NCI-H128 (cell line): ENCODE results near the gene SF3B4.

ENCODE experiments used
- DNase-seq: peaks from one replicate; lab custom pipeline; 2025; ENCODE audit not compliant: unreplicated experiment; lab: John Stamatoyannopoulos, UW

SF3B4 gene

GRCh38 chr1:149933208-149933607 lies 5.6 kb upstream of the SF3B4 start:
- no peak for DNase-seq

GRCh38 chr1:149932474-149932873 lies 4.9 kb upstream of the SF3B4 start:
- no peak for DNase-seq

- DNase-seq: no peak
Measured at GRCh38 chr1:149931212-149931790, 3.7 kb upstream of the SF3B4 start.

GRCh38 chr1:149929856-149930255 lies 2.3 kb upstream of the SF3B4 start:
- no peak for DNase-seq

- DNase-seq: no peak
Measured at GRCh38 chr1:149928401-149928724, 760 bp upstream of the SF3B4 start.

- no peak for DNase-seq
Measured at GRCh38 chr1:149927056-149927562, 494 bp downstream of the SF3B4 start.

- no peak for DNase-seq
Measured at GRCh38 chr1:149926296-149926695, 1.3 kb downstream of the SF3B4 start.

GRCh38 chr1:149925751-149926150 lies 1.9 kb downstream of the SF3B4 start:
- DNase-seq: no peak

GRCh38 chr1:149925345-149925744 lies 2.3 kb downstream of the SF3B4 start:
- DNase-seq: no peak

GRCh38 chr1:149923626-149924025 lies 4.0 kb downstream of the SF3B4 start:
- DNase-seq: no peak

- peak; percentile 47 for DNase-seq
Measured at GRCh38 chr1:149917571-149918144, 9.9 kb downstream of the SF3B4 start, which contains the start of gene SV2A. Gene SV2A (minus strand): TSS chr1:149917844. CDS start chr1:149913840, 4,004 bp downstream.

- DNase-seq: no peak
Measured at GRCh38 chr1:149916898-149917252, 10.7 kb downstream of the SF3B4 start.

- no peak for DNase-seq
Measured at GRCh38 chr1:149916193-149916897, 11.3 kb downstream of the SF3B4 start.

GRCh38 chr1:149915429-149916192 lies 12.0 kb downstream of the SF3B4 start:
- no peak for DNase-seq

GRCh38 chr1:149914545-149914944 lies 13.1 kb downstream of the SF3B4 start:
- no peak for DNase-seq

- no peak for DNase-seq
Measured at GRCh38 chr1:149906570-149907075, 21.0 kb downstream of the SF3B4 start.

GRCh38 chr1:149903836-149904491 lies 23.6 kb downstream of the SF3B4 start:
- no peak for DNase-seq

GRCh38 chr1:149899460-149900284 lies 27.9 kb downstream of the SF3B4 start, which contains the start of gene BOLA1:
Gene BOLA1 (plus strand): TSS chr1:149899568. CDS start chr1:149900060, 492 bp downstream.
- DNase-seq: peak; percentile 94

- DNase-seq: no peak
Measured at GRCh38 chr1:149896575-149896974, 31.0 kb downstream of the SF3B4 start.

- DNase-seq: no peak
Measured at GRCh38 chr1:149888999-149889289, 38.7 kb downstream of the SF3B4 start.
